Measurements from ENCODE around the gene C17orf113.
A peak's percentile ranks its signal among the peaks of the same experiment; 100 is the strongest.

C17orf113 gene

GRCh38 chr17:42072323-42073187 lies 22.2 kb upstream of the C17orf113 start:
- no peak for DNase-seq (ENCODE audit: low read depth in 2 of 2, low spot score in 1 of 2)

- DNase-seq (ENCODE audit: low read depth in 2 of 2, low spot score in 1 of 2): no peak
Measured at GRCh38 chr17:42071810-42072209, 21.4 kb upstream of the C17orf113 start.

- DNase-seq (ENCODE audit: low read depth in 2 of 2, low spot score in 1 of 2): no peak
Measured at GRCh38 chr17:42068979-42069378, 18.6 kb upstream of the C17orf113 start.

- peak in 1 of 2 donors; percentile 61 for DNase-seq (ENCODE audit: low read depth in 2 of 2, low spot score in 1 of 2)
Measured at GRCh38 chr17:42067371-42068091, 17.1 kb upstream of the C17orf113 start.

GRCh38 chr17:42065201-42065600 lies 14.8 kb upstream of the C17orf113 start:
- DNase-seq (ENCODE audit: low read depth in 2 of 2, low spot score in 1 of 2): no peak

- DNase-seq (ENCODE audit: low read depth in 2 of 2, low spot score in 1 of 2): no peak
Measured at GRCh38 chr17:42062681-42063080, 12.3 kb upstream of the C17orf113 start.

GRCh38 chr17:42061646-42062487 lies 11.5 kb upstream of the C17orf113 start:
- DNase-seq (ENCODE audit: low read depth in 2 of 2, low spot score in 1 of 2): no peak

GRCh38 chr17:42060231-42060630 lies 9.8 kb upstream of the C17orf113 start:
- no peak for DNase-seq (ENCODE audit: low read depth in 2 of 2, low spot score in 1 of 2)

- DNase-seq (ENCODE audit: low read depth in 2 of 2, low spot score in 1 of 2): no peak
Measured at GRCh38 chr17:42059815-42060214, 9.4 kb upstream of the C17orf113 start.

GRCh38 chr17:42058063-42058462 lies 7.7 kb upstream of the C17orf113 start:
- DNase-seq (ENCODE audit: low read depth in 2 of 2, low spot score in 1 of 2): no peak

- DNase-seq (ENCODE audit: low read depth in 2 of 2, low spot score in 1 of 2): no peak
Measured at GRCh38 chr17:42056635-42057034, 6.2 kb upstream of the C17orf113 start.

GRCh38 chr17:42055496-42055895 lies 5.1 kb upstream of the C17orf113 start:
- DNase-seq (ENCODE audit: low read depth in 2 of 2, low spot score in 1 of 2): no peak

- no peak for DNase-seq (ENCODE audit: low read depth in 2 of 2, low spot score in 1 of 2)
Measured at GRCh38 chr17:42055027-42055426, 4.6 kb upstream of the C17orf113 start.

- no peak for DNase-seq (ENCODE audit: low read depth in 2 of 2, low spot score in 1 of 2)
Measured at GRCh38 chr17:42053731-42054500, 3.5 kb upstream of the C17orf113 start.

- DNase-seq (ENCODE audit: low read depth in 2 of 2, low spot score in 1 of 2): no peak
Measured at GRCh38 chr17:42052346-42052877, 2.0 kb upstream of the C17orf113 start.

- DNase-seq (ENCODE audit: low read depth in 2 of 2, low spot score in 1 of 2): no peak
Measured at GRCh38 chr17:42051645-42052044, 1.2 kb upstream of the C17orf113 start.

GRCh38 chr17:42051013-42051400 lies 606 bp upstream of the C17orf113 start:
- no peak for DNase-seq (ENCODE audit: low read depth in 2 of 2, low spot score in 1 of 2)

GRCh38 chr17:42049834-42050392 lies 488 bp downstream of the C17orf113 start:
- no peak for DNase-seq (ENCODE audit: low read depth in 2 of 2, low spot score in 1 of 2)

GRCh38 chr17:42047343-42047742 lies 3.1 kb downstream of the C17orf113 start:
- DNase-seq (ENCODE audit: low read depth in 2 of 2, low spot score in 1 of 2): no peak

GRCh38 chr17:42045719-42046118 lies 4.7 kb downstream of the C17orf113 start:
- DNase-seq (ENCODE audit: low read depth in 2 of 2, low spot score in 1 of 2): no peak
